Endodermal cell (in vitro differentiated cells): Measurements from ENCODE around the gene ID4. TPM values are rescaled to one million over a fixed set of nuclear protein-coding genes. Genes with fewer than 3 reads are reported as not detected.

Experiments
- DNase-seq: peaks from one replicate; pipeline ENCODE4 v3.0.0-alpha.2; 2017
- H3K27ac ChIP-seq: 2 replicates; pipeline ENCODE4 v1.5.1; 2013; ENCODE audit warnings: mild to moderate bottlenecking, low read depth, low read length, moderate library complexity
- H3K27me3 ChIP-seq: 2 replicates; pipeline ENCODE4 v1.6.1; 2013; ENCODE audit warnings: mild to moderate bottlenecking, low read length, moderate library complexity; ENCODE audit not compliant: insufficient read depth, control insufficient read depth, poor library complexity, severe bottlenecking
- H3K36me3 ChIP-seq: 2 replicates; pipeline ENCODE4 v1.7.0; 2013; ENCODE audit warnings: mild to moderate bottlenecking, low read length, moderate library complexity; ENCODE audit not compliant: control insufficient read depth, insufficient read depth
- H3K4me1 ChIP-seq: one replicate; pipeline ENCODE4 v1.7.0; 2013; ENCODE audit warnings: low read length; ENCODE audit not compliant: control insufficient read depth, insufficient read depth
- H3K4me3 ChIP-seq: 2 replicates; pipeline ENCODE4 v1.5.1; 2013; ENCODE audit warnings: mild to moderate bottlenecking, low read length, moderate library complexity
- H3K9ac ChIP-seq: 2 replicates; pipeline ENCODE4 v1.6.1; 2013; ENCODE audit warnings: mild to moderate bottlenecking, low read length, moderate library complexity; ENCODE audit not compliant: poor library complexity, severe bottlenecking; ENCODE audit errors: extremely low read depth
- H3K9me3 ChIP-seq: 2 replicates; pipeline ENCODE4 v1.6.1; 2013; ENCODE audit warnings: mild to moderate bottlenecking, low read length, moderate library complexity; ENCODE audit not compliant: control insufficient read depth
- H3K27ac Mint-ChIP-seq: 2 replicates; pipeline ENCODE4 v1.8.0; 2020; ENCODE audit warnings: mixed read lengths
- H3K27me3 Mint-ChIP-seq: 2 replicates; pipeline ENCODE4 v1.8.0; 2021; ENCODE audit warnings: mild to moderate bottlenecking, mixed read lengths; ENCODE audit not compliant: insufficient read depth
- H3K36me3 Mint-ChIP-seq: 2 replicates; pipeline ENCODE4 v1.8.0; 2020; ENCODE audit warnings: low read depth, mixed read lengths
- H3K4me1 Mint-ChIP-seq: 2 replicates; pipeline ENCODE4 v1.8.0; 2020; ENCODE audit warnings: mixed read lengths
- H3K4me3 Mint-ChIP-seq: 2 replicates; pipeline ENCODE4 v1.8.0; 2020; ENCODE audit warnings: mild to moderate bottlenecking, moderate library complexity, mixed read lengths
- H3K9me3 Mint-ChIP-seq: 2 replicates; pipeline ENCODE4 v1.8.0; 2020; ENCODE audit warnings: mild to moderate bottlenecking, mixed read lengths
- CTCF ChIP-seq: fragments of 200-600 bp; sonication (generic); conservative IDR thresholded peaks from 2 replicates; pipeline ENCODE4 v1.5.0; 2021; ENCODE audit warnings: antibody characterized with exemption, mild to moderate bottlenecking
- WGBS, 2 experiments: methylation state at CpG; one replicate each; pipeline versions ENCODE4 v1.1.5 to v1.1.7; 2013; ENCODE audit warnings: missing lambda C conversion rate in 2 of 2, mixed read lengths in 1 of 2; ENCODE audit not compliant: insufficient coverage in 1 of 2, insufficient read length in 1 of 2; 5-methylcytosine and 5-hydroxymethylcytosine counted together
- total RNA-seq, 2 donors: library from RNA; stranded (reverse); fragmentation: NEBNext Ultra II Directional in 1 of 2; extraction: Animal tissue kit (Norgen Biotek cat#: 25700) in 1 of 2; gene quantifications; 2 replicates in 1 of 2; 3 replicates in 1 of 2; pipeline ENCODE4 v1.2.1, GENCODE V29; 2021

ID4 gene
- total RNA-seq, 2 donors from 2014 or later, result 38.5 to 39.3 TPM

- 75 to 78% methylated on average over 6 to 11 of the region's 11 CpGs for WGBS, 2 experiments
- Histone ChIP-seq H3K27me3 (no peaks in the 10 kb centered on the region), H3K9me3 (peaks cover 2% of the 10 kb centered on the region), H3K4me1 (peaks cover 4% of the 10 kb centered on the region), H3K27ac (no peak overlapping the region), H3K36me3 (no peaks in the 10 kb centered on the region), H3K4me3 (no peak overlapping the region), H3K9ac (no peak overlapping the region)
- no peak for DNase-seq
- TF ChIP-seq CTCF, result no peak
- Mint-ChIP-seq H3K4me3 (no peak overlapping the region), H3K36me3 (peaks cover 4% of the 10 kb centered on the region), H3K27ac (peak overlapping the region; percentile 52), H3K27me3 (no peaks in the 10 kb centered on the region), H3K4me1 (peaks cover 18% of the 10 kb centered on the region), H3K9me3 (peaks cover 5% of the 10 kb centered on the region)
Observed at GRCh38 chr6:19811397-19812079, 25.6 kb upstream of the ID4 start.

- Mint-ChIP-seq H3K4me1 (peaks cover 18% of the 10 kb centered on the region), H3K27ac (no peak overlapping the region), H3K4me3 (no peak overlapping the region), H3K27me3 (no peaks in the 10 kb centered on the region), H3K9me3 (peaks cover 12% of the 10 kb centered on the region), H3K36me3 (peaks cover 2% of the 10 kb centered on the region)
- Histone ChIP-seq H3K9ac (no peak overlapping the region), H3K4me1 (peaks cover 4% of the 10 kb centered on the region), H3K4me3 (no peak overlapping the region), H3K36me3 (no peaks in the 10 kb centered on the region), H3K27ac (no peak overlapping the region), H3K9me3 (peaks cover 4% of the 10 kb centered on the region), H3K27me3 (no peaks in the 10 kb centered on the region)
- no peak for DNase-seq
- TF ChIP-seq CTCF, result peak; percentile 88
- 73% methylated on average over 6 of the region's 6 CpGs for WGBS, 2 experiments
Observed at GRCh38 chr6:19812512-19813119, 24.6 kb upstream of the ID4 start.

- Histone ChIP-seq H3K36me3 (no peaks in the 10 kb centered on the region), H3K9ac (no peak overlapping the region), H3K4me1 (no peaks in the 10 kb centered on the region), H3K27ac (no peak overlapping the region), H3K27me3 (no peaks in the 10 kb centered on the region), H3K4me3 (no peak overlapping the region), H3K9me3 (peaks cover 4% of the 10 kb centered on the region)
- H3K4me3 Mint-ChIP-seq, result no peak overlapping the region
- DNase-seq, result no peak
- no peaks in the 10 kb centered on the region for H3K27me3 Mint-ChIP-seq
- H3K27ac Mint-ChIP-seq, result no peak overlapping the region
- WGBS, 2 experiments, result 83 to 100% methylated on average over 1 to 2 of the region's 2 CpGs
- H3K4me1 Mint-ChIP-seq, result peaks cover 2% of the 10 kb centered on the region
- peaks cover 11% of the 10 kb centered on the region for H3K9me3 Mint-ChIP-seq
- no peaks in the 10 kb centered on the region for H3K36me3 Mint-ChIP-seq
- no peak for TF ChIP-seq CTCF
Observed at GRCh38 chr6:19818805-19819204, 18.4 kb upstream of the ID4 start.
